ENCODE data around the gene NUBP2.

NUBP2 gene

GRCh38 chr16:1782408-1783264, at the start of gene NUBP2, which contains the start of gene SPSB3:
Gene NUBP2 (plus strand): TSS chr16:1782960. CDS start chr16:1783021, 61 bp downstream.
Gene SPSB3 (minus strand): TSS chr16:1782571. CDS start chr16:1781483, 1,088 bp downstream.
- peak; percentile 96 for DNase-seq

DNA sequence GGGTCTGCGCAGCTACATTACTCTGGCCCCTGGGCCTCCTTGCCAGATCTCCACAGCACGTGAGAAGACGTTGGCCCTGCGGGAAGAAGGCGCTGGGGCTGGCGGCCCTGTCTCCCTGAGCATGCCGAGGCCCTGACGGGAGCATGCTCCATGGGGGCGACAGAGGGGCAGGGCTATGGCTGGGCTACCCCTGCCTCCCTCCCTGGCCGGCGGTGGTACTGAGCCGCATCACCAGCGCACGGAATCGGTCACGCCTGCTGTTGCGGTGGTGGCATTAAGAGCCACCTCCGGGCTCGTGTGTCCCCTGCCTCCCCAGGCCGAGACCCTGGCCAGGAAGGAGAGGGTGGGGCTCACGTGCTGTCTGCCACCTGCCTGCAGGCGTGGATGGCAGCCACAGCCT, 48.6 kb upstream of the NUBP2 start:
- no peak for DNase-seq

GRCh38 chr16:1734816-1735215, 47.9 kb upstream of the NUBP2 start:
- no peak for DNase-seq

- DNase-seq: no peak
Measured at GRCh38 chr16:1740234-1740633, 42.5 kb upstream of the NUBP2 start.

- DNase-seq: no peak
Measured at GRCh38 chr16:1740781-1741490, 41.8 kb upstream of the NUBP2 start.

DNA sequence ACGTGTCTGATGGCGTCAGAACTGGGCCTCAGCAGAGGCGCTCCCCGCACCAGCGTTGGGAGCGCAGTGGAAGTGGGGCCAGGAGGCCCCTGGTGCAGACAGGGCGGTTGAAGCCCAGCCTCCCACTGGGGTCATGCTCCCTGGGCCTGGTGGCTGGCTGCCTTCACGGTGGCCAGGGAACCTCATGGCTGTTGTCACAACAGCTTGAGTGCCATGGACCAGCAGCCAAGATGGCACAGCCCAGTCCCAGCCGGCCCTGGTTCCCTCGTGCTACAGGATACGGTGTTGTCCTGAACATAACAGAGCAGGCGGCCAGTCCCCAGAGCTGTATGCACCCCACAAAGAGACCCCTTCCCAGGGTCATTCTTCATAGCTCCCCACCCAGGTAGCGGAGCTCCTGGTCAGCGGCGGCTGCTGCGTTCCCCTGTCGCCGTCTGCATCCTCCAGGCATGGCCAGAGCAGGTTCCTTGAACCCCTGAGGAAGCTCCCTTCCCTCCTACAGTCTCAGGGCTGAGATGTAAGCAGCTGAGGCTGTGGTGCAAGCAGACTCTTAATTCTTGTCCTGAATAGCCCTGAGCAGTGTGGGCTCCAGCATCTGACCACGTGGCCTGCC, 41.1 kb upstream of the NUBP2 start:
- no peak for DNase-seq

DNA sequence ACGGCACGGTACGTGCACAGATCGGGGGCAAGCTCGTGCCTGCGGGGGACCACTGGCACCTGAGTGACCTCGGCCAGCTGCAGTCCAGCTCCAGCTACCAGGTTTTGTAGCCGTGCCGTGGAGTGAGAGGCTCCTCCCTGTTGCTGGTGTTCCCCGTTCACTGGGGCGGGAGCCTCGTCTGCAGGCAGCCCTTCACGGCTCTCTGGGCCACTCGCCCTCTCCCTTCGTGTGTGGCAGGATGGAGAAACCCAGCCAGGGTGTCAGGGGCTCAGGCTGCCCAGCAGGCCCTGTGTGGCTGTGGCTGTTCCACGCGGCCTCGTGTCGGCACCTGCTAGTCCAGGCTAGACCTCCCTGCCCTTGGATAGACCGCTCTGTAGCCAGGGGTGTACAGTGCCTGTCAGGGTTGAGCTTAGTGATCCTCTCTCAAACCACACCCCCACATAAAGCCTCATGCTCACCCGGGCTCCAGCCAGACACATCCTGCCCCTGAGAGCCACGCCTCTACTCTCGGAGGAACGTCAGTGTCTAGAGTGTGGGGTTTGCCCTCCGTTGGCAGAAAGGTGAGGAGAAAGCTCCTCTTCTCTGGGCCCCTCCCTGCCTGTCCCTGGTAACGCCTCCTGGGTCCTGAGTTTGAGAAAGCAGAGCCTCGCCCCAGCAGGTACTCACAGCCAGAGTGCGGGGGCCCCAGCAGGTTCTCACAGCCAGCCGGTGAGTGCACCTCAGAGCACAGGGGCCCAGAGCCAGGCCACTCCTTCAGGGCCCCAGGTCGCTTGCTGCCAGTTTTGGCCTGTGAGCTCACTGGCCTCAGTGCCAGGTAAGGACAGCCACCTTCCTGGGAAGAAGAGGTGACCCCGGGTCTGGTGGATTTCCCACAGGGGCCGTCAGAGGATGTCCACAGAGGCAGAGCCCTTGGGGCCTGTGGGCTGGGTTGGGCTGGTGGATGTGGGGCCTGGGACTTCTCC, 39.1 kb upstream of the NUBP2 start:
- DNase-seq: no peak

GRCh38 chr16:1744338-1744840, 38.4 kb upstream of the NUBP2 start:
- no peak for DNase-seq

- no peak for DNase-seq
Measured at GRCh38 chr16:1745181-1745899, 37.4 kb upstream of the NUBP2 start.

GRCh38 chr16:1745900-1746692, 36.7 kb upstream of the NUBP2 start:
- DNase-seq: no peak

DNA sequence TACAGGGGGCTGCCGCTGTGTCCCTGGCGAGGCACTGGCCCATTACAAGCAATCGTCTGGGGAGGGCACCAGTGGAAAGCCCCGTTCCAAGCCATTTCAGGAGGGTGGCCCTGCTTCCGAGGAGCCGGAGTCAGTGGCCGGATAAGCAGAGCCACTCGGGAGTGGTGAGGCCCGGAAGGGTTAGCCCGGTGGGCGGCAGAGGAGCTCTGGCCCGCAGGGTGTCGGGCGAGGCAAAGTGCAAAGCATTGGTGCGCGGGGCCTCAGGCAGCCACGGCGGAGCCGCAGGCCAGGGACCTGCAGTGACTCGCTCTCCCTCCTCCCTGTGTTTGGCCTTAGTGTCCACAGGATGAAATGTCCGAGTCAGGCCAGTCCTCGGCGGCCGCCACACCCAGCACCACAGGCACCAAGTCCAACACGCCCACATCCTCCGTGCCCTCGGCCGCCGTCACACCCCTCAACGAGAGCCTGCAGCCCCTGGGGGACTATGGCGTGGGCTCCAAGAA, 36.0 kb upstream of the NUBP2 start:
- no peak for DNase-seq

DNA sequence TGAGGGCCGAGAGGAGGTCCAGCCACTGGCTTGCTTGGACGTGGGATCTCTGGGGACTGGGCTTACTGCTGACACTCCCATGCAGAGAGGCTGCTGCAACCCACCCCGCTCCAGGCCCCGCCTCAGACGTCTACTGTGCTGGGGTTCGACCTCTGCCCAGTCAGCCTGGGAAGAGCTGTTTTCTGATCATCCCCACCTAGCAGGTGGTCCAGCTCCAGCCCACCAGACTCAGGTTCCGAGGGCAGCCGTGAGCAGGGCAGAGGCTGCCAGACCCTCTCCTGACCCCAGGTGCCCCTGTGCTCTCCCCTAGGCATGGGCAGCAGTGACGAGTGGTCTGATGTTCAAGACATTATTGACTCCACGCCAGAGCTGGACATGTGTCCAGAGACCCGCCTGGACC, 34.8 kb upstream of the NUBP2 start:
- DNase-seq: no peak

- no peak for DNase-seq
Measured at GRCh38 chr16:1749152-1750117, 33.3 kb upstream of the NUBP2 start.

- DNase-seq: no peak
Measured at GRCh38 chr16:1751946-1752345, 30.8 kb upstream of the NUBP2 start.

DNA sequence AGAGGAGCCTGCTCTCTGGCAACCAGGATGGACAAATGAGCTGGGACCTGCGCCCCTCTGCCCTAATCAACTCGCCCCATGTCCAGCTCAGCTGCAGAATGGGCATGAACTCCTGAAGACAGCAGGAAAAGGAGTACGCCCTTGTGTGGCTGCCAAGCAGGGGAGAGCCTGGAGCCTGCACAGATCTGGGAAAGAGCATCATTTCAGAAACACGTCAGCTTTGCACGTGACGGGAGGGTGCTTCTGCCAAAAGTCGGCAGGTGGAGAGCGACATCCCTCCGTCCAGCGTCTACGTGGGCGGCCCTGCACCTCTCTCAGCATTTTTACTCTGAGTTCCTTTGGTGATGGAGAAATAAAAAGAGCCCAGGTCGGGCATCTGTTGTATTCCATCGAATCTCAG, 29.9 kb upstream of the NUBP2 start:
- DNase-seq: no peak

- DNase-seq: no peak
Measured at GRCh38 chr16:1754204-1754603, 28.6 kb upstream of the NUBP2 start.

DNA sequence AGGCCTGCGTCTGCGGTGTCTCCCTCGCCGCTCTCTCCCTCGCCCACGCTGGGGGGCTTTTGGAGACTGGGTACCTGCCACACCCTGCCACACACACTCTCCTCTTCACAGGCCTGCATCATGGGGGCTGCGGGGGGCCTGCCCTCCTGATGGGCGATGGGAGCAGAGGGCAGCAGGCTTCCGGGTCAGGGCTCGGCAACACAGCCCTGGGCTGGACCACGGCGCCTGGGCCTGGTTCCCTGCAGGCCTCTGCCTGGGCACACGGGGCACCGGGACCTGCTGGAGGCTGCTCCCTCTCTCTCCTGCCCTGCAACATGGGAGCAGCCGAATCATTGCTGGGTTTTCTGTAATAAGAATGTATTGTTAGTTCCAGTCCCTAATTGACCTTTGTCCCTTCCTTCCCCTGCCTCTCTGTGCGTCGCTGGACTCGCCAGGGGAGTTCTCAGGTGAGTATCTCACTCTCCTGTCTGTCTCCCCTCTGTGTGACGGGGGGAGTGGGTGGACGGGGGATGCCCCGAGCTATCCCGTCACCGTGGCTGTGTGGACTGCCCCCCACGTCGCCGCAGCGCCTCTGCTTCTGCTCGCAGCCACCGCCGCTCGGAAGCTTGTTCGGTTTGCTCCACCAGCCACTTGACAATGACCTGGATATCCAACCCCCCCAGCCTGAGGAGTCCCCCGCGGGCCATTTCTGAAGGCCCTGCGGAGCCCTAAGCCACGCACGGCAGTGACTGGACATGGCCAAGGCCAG, 24.9 kb upstream of the NUBP2 start:
- no peak for DNase-seq

GRCh38 chr16:1758923-1759322, 23.8 kb upstream of the NUBP2 start:
- no peak for DNase-seq

GRCh38 chr16:1759511-1759910, 23.2 kb upstream of the NUBP2 start:
- DNase-seq: no peak

Measured in NCI-H510A (cell line).